KMS-11 (cell line): ENCODE measurements around the gene GRIK2.
A peak's percentile ranks its signal among the peaks of the same experiment; 100 is the strongest.

Experiments used
- H2AFZ ChIP-seq: fragments of 200-600 bp; sonication (generic); 2 replicates; pipeline ENCODE4 v1.6.1; 2016; ENCODE audit warnings: antibody characterized with exemption, mixed run types, low read depth
- H3K27ac ChIP-seq: fragments of 200-600 bp; sonication (generic); 2 replicates; pipeline ENCODE4 v1.6.1; 2016; ENCODE audit warnings: mild to moderate bottlenecking, mixed run types
- H3K27me3 ChIP-seq: fragments of 200-600 bp; sonication (generic); 2 replicates; pipeline ENCODE4 v1.6.1; 2017; ENCODE audit warnings: mild to moderate bottlenecking, low read depth, mixed run types, moderate library complexity; ENCODE audit not compliant: insufficient read depth
- H3K36me3 ChIP-seq: fragments of 200-600 bp; sonication (generic); 2 replicates; pipeline ENCODE4 v1.6.1; 2017; ENCODE audit warnings: mild to moderate bottlenecking, mixed run types; ENCODE audit not compliant: insufficient read depth
- H3K4me1 ChIP-seq: fragments of 200-600 bp; sonication (generic); 2 replicates; pipeline ENCODE4 v1.6.1; 2016; ENCODE audit warnings: mild to moderate bottlenecking, low read depth, mixed run types; ENCODE audit not compliant: poor library complexity, severe bottlenecking
- H3K4me2 ChIP-seq: fragments of 200-600 bp; sonication (generic); 2 replicates; pipeline ENCODE4 v1.7.0; 2016; ENCODE audit warnings: mild to moderate bottlenecking, mixed run types
- H3K4me3 ChIP-seq: fragments of 200-600 bp; sonication (generic); IDR thresholded peaks from 2 replicates; pipeline ENCODE4 v1.6.1; 2017; ENCODE audit warnings: low read depth, low read length, mixed read lengths; ENCODE audit not compliant: insufficient read depth
- H3K79me2 ChIP-seq: fragments of 200-600 bp; sonication (generic); 2 replicates; pipeline ENCODE4 v1.6.1; 2016; ENCODE audit warnings: low read depth, mixed run types; ENCODE audit not compliant: insufficient read depth
- H3K9ac ChIP-seq: fragments of 200-600 bp; sonication (generic); 2 replicates; pipeline ENCODE4 v1.6.1; 2016; ENCODE audit warnings: mild to moderate bottlenecking, mixed run types
- H4K20me1 ChIP-seq: fragments of 200-600 bp; sonication (generic); 2 replicates; pipeline ENCODE4 v1.6.1; 2016; ENCODE audit warnings: mild to moderate bottlenecking, mixed run types; ENCODE audit not compliant: insufficient read depth
- TF ChIP-seq, protein P1 (sequence below): fragments of 200-600 bp; sonication (generic); conservative IDR thresholded peaks from 2 replicates; pipeline ENCODE4 v1.6.1; 2017; ENCODE audit warnings: low read depth, mild to moderate bottlenecking, antibody characterized with exemption, low read length, moderate library complexity, mixed read lengths

GRIK2 gene

DNA sequence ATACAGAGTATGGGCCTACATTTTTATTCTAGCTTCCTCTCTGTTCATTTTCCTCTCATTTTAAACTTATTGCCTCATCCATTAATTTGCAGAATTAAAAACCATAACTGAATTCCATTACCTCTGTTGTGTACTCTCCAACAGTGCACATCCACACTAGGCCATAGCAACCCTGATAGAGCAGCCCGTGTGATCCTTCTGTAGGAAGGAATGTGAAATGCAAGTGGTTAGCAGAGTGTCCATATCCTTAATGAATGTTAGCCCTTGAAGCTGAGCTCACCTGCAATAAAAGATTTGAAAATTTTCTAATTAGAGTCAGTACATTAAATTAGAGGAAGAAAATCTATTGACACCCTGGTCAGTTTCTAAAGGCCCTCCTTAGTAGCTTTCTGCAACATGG is 6.5 kb upstream of the GRIK2 start:
- Histone ChIP-seq H3K27ac (no peak overlapping the region), H3K4me3 (no peak overlapping the region), H3K27me3 (no peaks in the 10 kb centered on the region), H3K4me2 (no peak overlapping the region), H2AFZ (no peak overlapping the region), H3K79me2 (no peaks in the 10 kb centered on the region), H4K20me1 (no peaks in the 10 kb centered on the region), H3K36me3 (no peaks in the 10 kb centered on the region), H3K4me1 (no peaks in the 10 kb centered on the region), H3K9ac (no peak overlapping the region)
- TF ChIP-seq, protein P1, sequence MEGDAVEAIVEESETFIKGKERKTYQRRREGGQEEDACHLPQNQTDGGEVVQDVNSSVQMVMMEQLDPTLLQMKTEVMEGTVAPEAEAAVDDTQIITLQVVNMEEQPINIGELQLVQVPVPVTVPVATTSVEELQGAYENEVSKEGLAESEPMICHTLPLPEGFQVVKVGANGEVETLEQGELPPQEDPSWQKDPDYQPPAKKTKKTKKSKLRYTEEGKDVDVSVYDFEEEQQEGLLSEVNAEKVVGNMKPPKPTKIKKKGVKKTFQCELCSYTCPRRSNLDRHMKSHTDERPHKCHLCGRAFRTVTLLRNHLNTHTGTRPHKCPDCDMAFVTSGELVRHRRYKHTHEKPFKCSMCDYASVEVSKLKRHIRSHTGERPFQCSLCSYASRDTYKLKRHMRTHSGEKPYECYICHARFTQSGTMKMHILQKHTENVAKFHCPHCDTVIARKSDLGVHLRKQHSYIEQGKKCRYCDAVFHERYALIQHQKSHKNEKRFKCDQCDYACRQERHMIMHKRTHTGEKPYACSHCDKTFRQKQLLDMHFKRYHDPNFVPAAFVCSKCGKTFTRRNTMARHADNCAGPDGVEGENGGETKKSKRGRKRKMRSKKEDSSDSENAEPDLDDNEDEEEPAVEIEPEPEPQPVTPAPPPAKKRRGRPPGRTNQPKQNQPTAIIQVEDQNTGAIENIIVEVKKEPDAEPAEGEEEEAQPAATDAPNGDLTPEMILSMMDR = no peak

DNA sequence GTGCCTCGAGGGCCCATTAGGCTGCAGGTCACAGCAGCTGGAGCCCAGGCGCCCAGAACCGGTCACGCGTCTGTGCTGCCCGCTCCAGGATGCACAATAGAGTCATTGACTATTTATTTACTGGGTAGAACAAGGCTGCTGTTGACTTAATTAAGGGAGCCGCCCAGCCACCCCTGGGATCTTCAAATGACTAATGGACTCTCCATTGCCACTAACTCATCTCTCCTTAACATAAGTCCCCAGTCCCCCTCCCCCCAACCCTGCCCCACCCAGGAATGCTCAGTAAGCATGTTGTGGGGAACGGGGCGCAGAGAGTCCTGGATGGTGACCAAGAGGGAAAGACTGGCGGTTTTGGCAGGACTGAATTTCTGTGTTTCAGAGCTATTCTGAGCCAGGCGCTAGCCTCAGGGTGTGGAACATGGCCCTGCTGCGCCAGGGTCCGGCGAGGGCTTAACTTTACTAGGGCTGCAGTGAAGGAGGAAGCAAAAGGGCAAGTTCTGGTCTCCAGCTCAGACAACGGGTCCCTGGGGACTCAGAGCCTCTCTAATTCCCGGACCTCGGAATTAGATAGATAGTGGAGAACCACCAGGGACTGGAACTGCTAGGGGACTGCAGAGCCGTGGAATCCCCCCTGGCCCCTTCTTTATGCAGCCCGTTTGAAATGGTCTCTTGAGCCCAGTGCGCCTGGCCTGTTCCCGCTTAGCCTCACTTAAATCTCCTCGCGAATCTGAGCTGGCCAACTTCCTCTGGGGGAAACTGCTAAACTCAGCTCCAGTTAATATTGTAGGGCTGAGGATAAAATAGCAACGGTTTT is 1.5 kb upstream of the GRIK2 start:
- Histone ChIP-seq H3K79me2 (no peaks in the 10 kb centered on the region), H3K9ac (no peak overlapping the region), H2AFZ (no peak overlapping the region), H3K4me2 (no peak overlapping the region), H3K27me3 (no peaks in the 10 kb centered on the region), H3K36me3 (no peaks in the 10 kb centered on the region), H3K4me3 (no peak overlapping the region), H4K20me1 (no peaks in the 10 kb centered on the region), H3K27ac (no peak overlapping the region), H3K4me1 (no peaks in the 10 kb centered on the region)
- TF ChIP-seq, protein P1 = no peak

DNA sequence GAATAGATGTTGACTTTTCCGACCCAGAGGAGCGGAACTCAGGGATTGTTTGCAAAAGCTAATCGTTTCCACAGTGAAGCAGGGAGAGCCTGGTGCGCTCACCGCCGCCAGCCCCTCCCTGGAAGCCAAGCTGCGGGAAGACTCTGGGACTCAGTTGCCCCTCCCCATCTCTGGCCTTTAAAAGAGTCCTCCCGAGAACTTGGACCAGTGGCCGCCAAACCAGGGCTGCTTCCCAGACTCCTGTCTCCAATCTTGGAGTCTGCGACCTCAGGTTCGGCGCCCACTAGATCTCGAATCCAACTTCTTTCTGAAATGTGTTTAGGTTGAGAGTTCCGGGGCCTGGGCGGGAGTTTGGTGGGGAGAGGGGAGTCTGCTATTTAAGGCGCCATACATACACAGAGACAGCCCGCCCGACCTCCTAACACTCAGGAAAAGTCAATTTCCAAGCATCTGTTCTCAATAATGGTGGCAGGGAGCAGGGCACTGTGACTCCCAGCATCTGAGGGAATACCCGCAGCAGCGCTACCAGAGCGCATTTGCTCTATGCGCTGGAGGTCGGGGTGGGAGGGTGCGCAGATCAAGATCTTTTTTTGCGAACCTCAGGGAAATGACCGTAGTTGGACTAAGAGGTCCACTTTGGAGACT is 800 bp upstream of the GRIK2 start:
- H2AFZ ChIP-seq = no peak overlapping the region

DNA sequence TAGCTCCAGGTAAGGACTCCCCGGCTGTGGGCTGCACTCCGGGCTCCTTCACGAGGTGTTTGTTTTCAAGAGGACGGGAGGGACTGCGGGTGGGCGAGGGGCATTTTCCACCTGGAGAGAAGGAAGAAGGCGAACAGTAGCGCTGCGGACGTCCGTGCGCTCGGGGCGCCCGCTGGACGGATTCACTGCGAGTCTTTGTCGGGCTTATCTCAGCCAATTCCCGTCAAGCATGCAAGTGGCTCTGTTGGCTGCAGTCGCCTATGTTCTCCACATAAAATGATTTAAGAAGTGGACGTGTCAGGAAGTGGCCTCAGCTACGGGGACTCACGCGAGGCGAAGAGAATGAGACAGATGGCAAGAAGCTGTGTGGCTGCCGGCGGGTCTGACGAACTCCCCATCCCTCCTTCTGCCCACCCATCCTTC is 332 bp downstream of the GRIK2 start:
- H3K27ac ChIP-seq = no peak overlapping the region
- TF ChIP-seq, protein P1 = no peak
- H3K9ac ChIP-seq = no peak overlapping the region
- no peaks in the 10 kb centered on the region for H3K4me1 ChIP-seq
- H3K27me3 ChIP-seq = no peaks in the 10 kb centered on the region
- no peaks in the 10 kb centered on the region for H4K20me1 ChIP-seq
- H2AFZ ChIP-seq = peak overlapping the region; percentile 44
- no peaks in the 10 kb centered on the region for H3K79me2 ChIP-seq
- H3K36me3 ChIP-seq = no peaks in the 10 kb centered on the region
- H3K4me3 ChIP-seq = no peak overlapping the region
- peak overlapping the region; percentile 36; the same call in 1 of the 2 replicates for H3K4me2 ChIP-seq

More for the DNA sequence above, 800 bp upstream of the GRIK2 start:
- H3K79me2 ChIP-seq = no peaks in the 10 kb centered on the region
- H3K9ac ChIP-seq = no peak overlapping the region
- H4K20me1 ChIP-seq = no peaks in the 10 kb centered on the region
- no peak overlapping the region for H3K4me3 ChIP-seq
- H3K27ac ChIP-seq = no peak overlapping the region
- H3K4me1 ChIP-seq = no peaks in the 10 kb centered on the region
- H3K4me2 ChIP-seq = no peak overlapping the region
- TF ChIP-seq, protein P1 = no peak
- H3K36me3 ChIP-seq = no peaks in the 10 kb centered on the region
- no peaks in the 10 kb centered on the region for H3K27me3 ChIP-seq
